HG03097 (cell line): ENCODE data around the gene OXCT1.
A peak's percentile ranks its signal among the peaks of the same experiment; 100 is the strongest.
"Not testable (repeated sequence)": the region's sequence is repeated elsewhere in the genome, so short reads cannot be mapped to it uniquely, and the experiment has no call there.

ENCODE experiments used
- ATAC-seq: cut with Tn5 transposase; IDR thresholded peaks from one replicate; pipeline ENCODE4 v1.9.1; 2021; ENCODE audit not compliant: unreplicated experiment, low FRiP score

OXCT1 gene

DNA sequence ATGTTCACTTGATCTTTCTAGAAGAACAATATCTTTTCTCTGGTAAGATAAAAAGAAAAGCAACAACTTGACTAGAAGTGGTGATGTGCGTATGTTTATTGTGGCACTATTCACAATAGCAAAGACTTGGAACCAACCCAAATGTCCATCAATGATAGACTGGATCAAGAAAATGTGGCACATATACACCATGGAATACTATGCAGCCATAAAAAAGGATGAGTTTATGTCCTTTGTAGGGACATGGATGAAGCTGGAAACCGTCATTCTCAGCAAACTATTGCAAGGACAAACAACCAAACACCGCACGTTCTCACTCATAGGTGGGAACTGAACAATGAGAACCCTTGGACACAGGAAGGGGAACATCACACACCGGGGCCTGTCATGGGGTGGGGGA is 140.8 kb downstream of the OXCT1 start:
- ATAC-seq, result not testable (repeated sequence)

DNA sequence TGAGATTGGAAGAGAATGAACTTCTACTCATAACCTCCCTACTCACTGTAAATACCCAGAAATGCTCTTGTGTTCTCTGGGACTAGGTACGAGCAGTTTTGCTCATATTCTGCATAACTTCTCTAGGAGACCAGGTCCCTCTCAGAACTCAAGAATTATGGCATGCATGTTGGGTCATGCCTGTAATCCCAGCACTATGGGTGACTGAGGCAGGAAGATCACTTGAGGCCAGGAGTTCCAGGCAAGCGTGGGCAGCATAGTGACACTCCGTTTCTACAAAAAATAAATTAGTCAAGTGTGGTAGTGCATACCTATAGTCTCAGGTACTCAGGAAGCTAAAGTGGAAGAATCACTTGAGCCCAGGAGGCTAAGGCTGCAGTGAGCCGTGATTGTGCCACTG is 141.9 kb downstream of the OXCT1 start:
- no peak for ATAC-seq

DNA sequence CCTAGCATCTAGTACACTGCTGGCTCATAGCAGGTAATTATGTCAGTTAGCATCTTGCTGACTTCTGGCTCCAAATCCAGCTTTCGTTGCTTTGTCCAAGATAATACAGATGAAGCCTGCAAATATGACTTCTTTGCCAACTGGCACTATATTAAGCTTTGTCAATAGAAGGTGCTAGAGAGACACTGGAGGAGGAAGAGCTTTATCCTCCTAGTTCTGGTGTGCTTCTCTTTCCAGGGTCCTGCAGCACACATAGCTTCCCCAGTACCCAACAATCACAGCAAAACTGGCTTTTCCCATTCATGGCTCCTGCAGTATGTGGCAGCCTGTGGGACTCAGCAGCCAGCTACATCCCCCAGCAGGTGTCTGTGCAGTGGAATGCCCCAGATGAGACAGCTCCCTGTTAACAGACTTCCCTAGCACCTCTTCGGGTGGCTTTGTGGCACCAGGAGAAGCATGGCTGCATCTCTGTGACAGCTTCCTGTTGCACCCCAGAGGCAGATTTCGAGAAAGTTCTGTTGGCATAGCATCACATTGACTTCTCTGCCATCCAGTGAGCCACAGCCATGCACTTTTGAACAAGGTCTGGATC is 147.8 kb downstream of the OXCT1 start:
- ATAC-seq, result no peak

DNA sequence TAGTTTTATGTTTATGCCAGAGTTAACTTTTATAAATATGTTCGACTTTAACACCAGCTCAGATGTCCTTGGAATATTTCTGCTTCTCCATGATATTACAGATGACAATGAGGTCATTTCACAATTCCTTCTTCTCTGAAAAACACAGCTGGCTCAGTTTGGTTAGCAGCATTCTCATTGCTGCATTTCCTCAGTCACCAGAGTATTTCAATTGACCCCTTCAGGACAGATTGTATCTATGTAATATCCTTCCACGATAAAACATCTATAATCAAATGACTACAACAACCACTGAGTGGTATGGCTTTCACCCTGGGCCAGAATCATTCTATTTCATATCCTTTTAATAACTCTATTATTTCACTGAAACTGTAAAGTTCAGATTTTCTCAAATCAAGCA is 148.7 kb downstream of the OXCT1 start:
- ATAC-seq, result no peak

DNA sequence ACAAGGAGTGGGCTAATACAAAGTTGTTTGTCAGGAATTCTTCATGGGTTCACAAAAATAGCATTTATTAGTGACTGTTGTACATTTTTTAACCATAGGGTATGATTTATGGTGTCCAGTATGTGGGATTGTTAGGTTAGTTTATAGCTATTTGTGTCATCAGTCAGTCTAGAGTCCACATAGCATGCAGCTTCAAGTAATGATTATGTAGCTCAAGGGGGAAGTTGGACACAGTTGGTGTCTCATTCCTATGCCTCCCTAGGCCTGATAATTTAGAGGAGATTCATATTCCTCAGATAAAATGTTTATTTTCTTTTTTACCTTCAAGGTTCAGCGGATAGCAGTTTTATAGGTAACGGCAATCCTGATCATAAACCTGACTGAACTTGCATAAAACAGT is 153.8 kb downstream of the OXCT1 start:
- no peak for ATAC-seq

DNA sequence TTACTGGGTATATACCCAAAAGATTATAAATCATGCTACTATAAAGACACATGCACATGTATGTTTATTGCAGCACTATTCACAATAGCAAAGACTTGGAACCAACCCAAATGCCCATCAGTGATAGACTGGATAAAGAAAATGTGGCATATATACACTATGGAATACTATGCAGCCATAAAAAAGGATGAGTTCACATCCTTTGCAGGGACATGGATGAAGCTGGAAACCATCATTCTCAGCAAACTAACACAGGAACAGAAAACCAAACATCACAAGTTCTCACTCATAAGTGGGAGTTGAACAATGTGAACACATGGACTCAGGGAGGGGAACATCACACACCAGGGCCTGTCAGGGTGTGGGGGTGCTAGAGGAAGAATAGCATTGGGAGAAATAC is 155.8 kb downstream of the OXCT1 start:
- not testable (repeated sequence) for ATAC-seq

DNA sequence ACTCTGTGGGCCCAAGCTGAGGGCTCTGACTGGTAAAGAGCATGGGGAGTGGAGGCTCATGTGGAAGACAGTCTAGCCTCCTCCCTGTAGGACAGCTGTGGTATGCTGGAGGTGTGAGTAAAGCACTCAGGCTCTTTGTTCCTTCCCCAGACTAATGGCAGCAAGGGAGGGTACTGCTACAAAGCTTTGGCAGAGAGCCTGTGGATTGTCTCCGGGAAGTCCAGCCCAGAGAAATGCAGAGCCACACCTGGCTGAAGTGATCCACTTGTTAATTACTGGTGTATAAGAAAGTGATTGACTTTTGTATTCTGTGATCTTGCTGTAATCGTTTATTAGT is 161.7 kb downstream of the OXCT1 start:
- peak; percentile 20 for ATAC-seq

DNA sequence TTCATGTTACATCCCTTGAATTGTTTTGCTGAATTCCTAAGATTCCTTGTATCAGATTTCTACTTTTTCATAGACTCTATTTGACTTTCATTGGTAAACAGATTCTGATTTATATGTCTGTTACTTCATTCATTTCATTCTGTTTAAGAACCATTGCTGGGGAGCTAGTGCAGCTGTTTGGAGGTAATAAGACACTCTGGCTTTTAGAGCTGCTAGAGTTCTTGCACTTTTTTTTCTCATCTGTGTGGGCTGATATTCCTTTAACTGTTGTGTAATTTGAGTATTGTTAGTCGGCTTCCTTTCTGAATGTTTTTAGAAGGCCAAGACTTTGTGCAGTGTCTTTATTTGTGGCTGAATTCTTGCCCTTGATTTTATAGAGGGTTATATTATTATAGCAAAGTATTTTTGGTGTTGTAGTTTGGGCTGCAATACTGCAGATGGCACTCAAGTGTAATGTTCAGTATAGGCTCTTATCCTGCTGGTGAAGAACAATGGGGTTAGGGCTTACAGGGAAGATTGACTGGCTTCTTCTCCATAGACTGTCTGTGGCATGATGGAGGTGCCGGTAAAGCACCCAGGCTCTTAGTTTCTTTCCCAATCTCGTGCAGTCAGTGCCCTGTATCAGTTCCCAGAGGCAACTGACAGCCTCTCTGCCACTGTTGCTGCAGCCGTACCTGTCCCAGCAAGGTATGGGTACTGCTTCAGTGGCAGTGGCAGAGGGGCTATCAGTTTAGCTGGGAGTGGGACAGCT is 162.2 kb downstream of the OXCT1 start:
- peak; percentile 67 for ATAC-seq

DNA sequence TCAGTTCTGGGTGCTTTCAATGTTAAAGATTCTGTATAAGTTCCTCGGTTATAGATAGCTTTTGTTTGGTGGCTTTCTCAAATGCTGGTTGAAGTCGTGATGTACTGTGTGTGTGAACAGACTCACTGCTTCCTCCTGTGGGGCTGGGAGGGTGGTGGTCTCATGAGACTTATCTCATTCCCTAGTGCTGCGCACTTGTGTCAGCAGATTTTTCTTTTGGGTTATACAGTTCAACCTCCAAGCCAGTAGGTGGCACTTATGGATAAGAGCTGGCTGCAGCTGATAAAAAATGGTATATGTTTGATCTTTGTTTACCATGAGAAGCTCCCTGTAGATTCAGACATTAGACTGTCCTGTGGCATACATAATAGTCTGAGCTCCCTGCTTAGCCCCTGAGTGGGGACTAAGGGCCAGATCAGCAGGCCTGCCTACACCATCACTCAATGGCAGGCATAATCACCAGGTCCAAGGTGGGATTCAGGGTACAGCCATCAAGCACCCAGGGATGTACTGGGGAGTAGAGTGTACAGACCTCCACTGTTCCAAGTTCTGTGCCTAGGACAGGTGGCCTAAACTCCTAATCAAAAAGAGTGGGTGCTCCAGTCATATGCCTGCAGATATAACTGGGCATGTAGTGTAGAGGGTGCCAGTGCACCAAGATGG is 174.2 kb downstream of the OXCT1 start:
- no peak for ATAC-seq

DNA sequence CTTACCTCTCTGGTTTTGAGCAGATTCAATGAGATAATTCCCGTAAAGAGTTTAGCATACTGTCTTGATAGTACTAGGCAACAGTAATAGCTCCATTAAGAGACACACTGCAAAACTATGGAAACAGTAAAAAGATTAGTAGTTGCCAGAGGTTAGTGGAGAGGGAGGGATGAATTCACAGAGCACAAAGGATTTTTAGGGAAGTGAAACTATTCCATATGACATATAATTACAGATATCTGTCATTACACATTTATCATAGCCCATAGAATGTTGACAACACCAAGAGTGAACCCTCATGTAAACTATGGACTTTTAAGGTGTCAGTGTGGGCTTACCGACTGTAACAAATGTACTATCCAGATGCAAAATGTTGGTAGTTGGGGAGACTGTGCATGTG is 183.5 kb downstream of the OXCT1 start:
- ATAC-seq, result no peak

DNA sequence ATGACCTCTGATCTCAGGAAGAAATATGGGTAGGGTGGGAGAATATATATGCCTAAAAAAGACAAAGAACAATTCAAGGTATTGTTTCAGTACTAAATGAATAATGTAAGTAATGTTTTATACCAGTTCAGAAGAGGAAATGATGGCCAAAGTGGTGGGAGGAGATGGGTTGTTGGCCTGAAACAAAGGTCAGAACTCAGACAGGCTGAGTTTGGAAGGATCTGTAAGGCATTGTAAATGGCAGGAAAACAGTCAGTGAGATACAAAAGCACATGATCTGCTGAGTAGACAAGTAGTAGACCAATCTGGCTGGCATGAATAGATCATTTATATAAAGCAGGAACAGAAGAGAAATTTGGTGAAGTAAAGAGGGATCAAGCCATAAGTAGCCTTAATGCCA is 184.0 kb downstream of the OXCT1 start:
- ATAC-seq, result no peak

DNA sequence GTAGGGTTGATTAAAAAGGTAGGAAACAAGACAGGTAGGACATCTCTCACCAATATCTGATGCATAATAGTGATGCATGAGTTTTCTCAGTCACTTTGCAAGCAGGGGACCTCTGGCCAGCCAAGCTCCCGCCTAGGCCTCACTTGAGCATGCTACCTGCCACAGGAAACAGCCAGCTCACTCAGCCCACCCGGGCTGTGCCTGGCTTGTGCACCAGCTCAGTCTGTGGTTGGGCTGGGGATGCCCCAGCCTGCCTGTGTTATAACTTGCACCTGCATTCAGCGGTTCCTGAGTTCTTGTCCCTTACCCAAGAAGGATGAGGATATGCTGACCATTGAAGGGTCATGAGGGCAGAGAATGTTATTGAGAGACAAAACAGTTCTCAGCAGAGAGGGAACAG is 187.0 kb downstream of the OXCT1 start:
- peak; percentile 59 for ATAC-seq

DNA sequence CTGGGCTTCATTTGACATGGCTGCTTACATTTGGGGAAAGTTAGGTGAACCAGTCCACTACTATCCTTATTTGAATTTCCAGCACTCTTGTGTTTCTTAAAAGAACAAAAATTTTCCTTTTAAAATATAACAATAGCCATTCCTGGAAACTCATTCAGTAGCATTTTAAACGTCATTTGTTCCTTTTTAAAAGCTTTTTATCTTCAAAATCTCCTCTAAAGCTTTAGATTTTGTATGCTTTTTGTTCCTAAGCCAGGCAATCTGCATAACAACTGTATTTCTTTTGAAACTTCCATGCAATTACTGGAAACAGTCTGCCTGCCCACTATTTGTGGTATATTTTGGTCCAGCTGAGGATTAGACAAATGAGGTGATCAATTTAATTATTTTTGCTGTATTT is 187.6 kb downstream of the OXCT1 start:
- no peak for ATAC-seq

DNA sequence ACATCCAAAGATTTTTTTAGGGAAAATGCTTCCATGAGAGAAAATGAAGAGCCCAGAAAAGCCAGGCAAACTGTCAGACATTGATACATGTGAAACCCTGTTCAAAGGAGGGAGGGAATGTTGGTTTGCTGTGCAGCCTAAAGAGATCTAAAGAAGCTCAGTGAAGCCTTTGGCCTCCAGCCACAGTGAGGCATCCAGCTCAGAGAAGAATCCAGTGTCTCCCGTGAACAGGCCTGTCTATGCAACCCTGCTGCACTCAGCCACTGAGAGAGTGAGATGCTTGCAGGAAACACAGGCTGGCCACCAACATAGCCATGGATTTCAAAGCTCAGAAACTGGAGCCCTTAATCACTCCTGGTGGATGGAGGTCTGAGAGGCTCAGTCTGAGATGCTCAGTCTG is 188.4 kb downstream of the OXCT1 start:
- no peak for ATAC-seq
